NOMO-1 (cell line): ENCODE data around the gene RNF212.
"Not testable (repeated sequence)": the region's sequence is repeated elsewhere in the genome, so short reads cannot be mapped to it uniquely, and the experiment has no call there.

Experiments used
- DNase-seq, 2 experiments: peaks; one replicate each; lab custom pipeline; 2025; ENCODE audit not compliant: unreplicated experiment in 2 of 2; lab: John Stamatoyannopoulos, UW

RNF212 gene

DNA sequence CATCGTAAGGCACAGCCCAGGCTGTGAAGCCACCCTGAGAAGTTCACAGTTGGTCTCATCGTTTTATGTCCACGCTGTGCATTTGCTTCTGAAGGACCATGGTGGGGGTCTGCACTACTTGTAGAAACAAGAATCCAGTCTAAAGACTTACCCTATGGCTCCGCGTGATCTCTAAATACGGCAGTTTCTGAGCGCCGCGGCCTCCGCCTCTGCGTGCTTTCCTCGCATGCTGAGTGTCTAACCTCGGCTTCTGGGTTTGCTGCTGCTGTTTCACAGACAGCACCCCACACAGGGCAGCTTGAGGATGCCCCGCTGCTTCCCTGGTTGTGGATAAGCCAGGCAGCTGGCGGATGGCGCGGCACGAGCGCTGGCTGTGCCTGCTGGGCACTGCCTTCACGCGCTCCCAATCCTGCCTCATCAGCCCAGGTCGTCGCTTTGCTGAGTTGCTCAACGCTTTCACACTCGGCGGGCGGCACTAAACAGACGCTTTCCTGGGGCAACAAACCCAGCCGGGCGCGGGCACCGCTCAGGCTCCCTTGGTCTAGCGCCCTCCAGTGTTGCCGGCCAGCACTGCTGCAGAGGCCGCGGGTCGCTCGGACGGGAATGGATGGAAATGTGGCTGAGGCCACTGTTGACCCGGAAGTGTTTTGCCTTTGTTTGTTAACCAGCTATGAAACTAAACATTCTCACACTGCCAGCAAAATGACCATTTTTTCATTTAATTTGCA is 62.7 kb downstream of the RNF212 start:
- no peak for DNase-seq

DNA sequence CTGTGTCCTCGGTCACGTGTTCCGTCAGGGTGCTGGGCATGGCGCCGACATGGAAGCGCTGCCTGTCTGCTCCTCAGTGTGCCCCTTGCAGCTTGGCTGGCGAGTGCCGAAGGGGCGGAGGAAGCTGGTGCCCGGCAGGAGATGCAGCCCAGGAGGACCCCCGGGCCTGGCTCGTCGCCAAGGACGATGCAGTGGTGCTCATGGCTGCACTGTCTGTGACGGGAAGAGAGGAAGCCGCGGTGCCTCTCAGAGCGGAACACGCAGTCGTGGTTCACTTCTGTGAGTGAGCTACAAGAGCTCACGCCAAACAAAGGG is 63.8 kb downstream of the RNF212 start:
- no peak for DNase-seq

DNA sequence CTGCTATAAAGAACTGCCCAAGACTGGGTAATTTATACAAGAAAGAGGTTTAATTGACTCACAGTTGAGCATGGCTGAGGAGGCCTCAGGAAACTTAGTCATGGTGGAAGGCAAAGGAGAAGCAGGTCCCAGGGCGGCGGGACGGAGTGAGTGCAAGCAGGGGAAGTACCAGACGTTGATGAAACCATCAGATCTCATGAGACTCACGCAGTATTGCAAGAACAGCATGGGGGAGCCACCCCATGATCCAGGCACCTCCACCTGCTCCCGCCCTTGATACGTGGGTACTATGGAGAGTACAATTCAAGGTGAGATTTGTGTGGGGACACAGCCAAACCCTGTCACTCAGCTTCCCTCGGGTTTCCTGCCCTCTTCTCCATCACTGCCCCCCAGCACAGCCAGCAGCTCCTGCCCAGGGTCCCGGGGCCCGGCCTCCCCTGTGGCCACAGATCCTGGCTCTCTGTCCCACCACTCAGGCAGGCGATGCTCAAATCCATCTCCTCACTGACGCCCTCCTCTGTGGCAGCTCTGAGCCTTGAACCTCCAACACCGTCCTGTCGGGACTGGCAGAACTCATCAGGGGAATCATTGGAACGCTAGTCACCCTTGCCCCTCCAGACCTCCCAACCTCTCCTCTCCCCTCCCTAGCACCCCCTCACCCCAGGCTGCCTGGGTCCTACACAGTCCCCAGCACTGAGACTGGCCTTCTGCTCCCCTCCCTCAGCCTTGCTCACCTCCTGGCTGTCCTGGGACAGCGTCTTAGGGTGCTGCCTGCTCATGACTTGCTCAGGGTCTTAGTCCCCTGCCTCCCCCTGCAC is 64.4 kb downstream of the RNF212 start:
- peak; percentile 54 to 67 for DNase-seq

DNA sequence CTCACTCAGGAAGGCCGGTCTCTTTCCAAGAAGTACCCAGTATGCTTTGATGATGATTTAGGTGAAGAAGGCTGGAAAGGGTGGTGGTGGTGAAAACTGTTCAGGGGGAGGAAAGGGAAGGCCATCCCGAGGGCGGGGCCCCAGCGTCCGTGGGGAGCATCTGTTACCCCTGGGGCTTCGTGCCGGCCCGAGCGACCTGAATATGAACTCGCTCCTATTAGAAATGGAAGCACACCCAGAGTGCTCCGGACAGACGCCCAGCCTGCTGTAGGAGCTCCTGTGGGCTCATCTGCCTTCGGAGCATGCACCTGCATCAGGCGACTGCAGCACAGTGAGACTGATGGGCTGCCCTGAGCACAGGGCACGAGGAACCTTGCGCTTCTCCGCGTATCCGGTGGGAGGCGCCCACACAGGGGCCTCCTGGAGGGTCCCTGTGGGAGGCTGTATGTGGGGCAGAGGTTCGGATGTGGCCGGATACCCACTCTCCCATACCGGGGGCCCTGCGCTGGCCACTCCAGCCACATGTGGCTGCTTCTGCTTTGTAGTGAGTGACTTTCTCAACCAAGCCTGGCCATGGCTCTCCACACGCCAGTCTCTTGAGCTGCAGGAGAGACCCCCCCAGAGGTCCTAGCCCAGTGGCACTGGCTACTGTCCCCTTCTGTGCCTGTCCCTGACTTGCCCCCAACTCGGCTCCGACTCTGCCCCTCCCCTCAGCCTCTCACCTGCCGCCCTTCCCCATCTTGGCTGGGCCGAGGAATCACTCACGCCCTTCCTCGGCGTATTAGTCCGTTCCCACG is 65.2 kb downstream of the RNF212 start:
- DNase-seq, result no peak

DNA sequence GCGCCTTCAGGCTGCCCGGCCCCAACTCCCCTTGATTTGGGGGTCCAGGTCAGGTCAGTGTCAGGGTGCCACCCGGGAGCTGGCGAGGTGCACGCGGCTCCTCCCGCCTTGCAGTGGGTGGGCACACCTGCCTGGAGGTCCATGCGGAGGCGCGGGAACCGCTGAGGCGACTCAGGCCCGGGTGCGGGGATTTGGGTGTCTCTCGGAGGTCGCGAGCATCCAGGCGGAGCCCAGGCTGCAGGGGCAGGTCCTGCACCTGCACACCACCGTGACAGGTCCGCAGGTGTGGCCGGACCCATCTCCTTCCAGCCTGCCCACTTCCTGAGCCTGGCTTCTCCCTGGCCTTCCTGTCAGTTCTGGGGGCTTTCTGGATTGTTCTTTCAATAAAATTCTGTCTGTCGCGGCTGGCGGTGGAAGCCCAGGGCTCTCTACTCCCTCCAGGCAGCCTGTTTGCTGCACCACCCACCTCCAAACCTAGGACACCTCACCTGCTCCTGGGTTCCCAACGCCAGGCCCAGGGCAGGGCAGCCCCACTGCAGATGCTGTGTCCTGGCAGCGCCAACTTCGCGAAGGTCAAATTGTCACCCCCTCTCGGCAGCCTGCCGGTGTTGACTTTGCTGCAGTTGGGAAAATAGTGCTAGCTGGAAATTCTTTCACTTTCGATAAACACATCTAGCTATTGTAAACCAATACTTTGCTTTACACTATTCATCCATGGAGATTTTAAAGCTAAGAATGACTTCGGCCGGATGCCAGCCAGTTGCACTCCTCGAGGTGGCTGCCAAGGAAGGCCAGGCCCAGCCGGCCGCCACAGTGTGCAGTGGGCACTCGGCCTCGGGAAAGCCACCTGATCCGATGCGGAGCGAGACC is 66.0 kb downstream of the RNF212 start:
- no peak for DNase-seq

DNA sequence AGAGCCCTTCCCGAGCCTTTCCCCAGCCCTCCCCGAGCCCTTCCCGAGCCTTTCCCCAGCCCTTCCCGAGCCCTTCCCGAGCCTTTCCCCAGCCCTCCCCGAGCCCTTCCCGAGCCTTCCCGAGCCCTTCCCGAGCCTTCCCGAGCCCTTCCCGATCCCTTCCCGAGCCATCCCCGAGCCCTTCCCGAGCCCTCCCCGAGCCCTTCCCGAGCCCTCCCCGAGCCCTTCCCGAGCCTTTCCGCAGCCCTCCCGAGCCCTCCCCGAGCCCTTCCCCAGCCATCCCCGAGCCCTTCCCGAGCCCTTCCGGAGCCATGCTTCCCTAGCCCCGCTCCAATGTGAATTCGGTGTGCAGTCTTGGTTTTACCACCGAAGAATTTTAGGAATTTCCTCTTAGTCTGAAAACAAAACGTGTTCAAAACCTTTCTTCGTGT is 66.8 kb downstream of the RNF212 start:
- DNase-seq, result not testable (repeated sequence)

DNA sequence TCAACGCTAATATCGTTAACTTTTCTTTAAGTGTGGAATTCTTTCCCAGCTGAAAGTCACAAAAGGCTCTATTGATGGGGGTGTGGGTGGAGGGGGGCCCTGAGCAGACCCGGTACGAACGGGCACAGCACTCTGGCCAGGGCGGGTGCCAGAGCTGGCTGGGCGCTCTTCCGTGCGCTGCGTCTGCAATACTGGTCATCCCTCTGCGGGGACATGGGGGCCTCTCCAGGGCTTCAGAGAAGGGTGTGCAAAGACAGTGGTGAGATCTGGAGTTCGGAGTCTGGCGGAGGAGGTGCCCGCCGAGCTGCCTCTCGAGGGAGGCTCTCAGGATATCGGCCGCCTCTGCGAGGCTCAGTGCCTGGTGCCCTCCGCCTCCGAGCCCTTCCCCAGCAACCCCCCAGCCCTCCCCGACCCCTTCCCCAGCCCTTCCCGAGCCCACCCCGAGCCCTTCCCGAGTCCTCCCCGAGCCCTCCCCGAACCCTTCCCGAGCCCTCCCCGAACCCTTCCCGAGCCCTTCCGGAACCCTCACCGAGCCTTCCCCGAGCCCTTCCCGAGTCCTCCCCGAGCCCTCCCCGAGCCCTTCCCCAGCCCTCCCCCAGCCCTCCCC is 67.7 kb downstream of the RNF212 start:
- no peak for DNase-seq

DNA sequence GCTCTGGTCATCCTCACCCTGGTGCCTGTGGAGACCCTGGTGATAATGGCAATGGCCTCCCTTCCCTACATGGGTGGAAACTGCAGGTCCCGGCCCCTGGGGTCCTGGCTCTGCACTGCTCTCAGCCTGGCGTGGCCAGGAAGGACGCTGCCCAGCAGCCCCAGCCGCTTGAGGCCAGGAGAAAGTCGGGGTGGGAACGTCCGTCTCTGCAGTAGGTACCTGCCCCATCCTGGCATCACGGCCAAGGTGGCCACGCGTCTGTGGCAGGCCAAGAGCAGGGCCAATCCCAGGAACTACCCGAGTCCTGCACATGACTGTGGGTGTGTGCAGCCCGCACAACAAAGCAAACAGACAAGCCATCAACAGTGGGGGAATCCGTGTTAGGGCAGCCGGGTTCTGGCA is 68.2 kb downstream of the RNF212 start:
- DNase-seq, result no peak

DNA sequence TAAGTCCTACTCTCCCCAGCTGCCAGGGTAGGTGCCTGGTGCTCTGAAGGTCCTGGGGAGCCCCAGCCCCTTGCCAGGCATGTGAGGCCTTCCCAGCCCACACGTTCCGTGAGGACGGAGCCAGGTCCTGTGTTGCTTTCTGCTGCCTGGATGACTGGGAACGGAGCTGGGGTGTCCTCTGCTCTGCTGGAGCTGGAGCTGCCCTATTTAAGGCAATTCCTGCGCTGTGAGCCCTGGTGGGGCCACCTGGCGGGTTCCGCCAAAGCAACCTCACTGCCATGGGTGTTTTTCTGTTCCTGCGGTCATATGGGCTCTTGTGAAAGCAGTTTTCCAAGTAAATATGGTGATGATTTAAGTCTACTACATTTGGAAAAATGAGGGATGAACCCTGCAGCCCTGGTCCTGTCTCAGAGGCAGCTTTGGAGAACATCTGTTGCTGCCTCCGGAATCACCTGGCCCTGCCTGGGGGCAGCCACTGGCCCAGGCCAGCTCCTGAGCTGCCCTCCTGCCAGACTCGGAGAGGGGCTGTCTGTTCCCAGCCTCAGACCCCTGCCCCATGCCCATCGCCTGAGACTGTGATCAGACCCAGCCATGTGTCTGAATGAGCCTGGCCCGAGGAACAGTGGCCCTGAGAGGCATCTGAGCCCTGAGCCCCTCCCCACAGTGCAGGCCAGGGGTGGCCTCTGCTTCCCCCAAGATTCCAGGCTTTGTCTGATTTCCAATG is 68.7 kb downstream of the RNF212 start:
- no peak for DNase-seq

DNA sequence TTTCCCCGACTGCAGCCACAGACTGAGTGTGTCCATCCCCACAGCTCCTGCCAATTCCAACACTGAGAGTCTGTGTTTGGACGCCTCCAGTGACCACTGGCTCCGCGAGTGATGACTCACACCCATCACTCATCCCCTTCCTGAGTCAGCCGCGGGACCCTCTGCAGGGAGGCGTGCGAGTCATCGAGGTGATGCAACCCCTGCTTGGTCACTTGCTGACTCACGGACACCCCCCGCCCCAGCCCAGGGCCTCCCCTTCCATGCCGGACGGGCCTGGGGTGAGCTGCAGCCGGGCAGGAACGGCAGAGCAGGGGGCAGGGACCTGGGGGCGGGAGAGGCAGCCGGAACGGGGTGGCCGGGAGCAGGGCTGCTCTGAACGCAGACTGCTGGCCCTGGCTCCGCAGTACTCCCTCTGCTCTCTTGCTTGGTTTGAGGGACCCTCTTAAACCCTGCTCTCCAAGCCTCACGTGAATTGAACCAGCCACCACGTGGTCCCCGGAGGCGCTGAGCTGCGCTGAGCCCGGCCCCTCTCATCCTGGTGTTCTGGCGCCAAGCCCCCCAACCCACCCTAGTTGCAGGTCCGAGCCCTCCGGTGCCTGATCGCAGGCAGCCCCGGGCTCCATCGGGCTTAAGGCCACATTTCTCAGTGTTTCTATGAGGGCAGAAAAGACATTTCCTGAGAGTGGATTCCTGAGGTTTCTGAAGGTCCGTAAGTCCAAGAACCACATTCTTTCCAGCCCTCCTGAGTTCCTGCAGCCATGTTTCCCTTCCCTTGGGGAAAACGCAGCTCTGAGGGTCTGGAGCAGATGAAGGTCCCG is 69.5 kb downstream of the RNF212 start:
- peak; percentile 67 to 83 for DNase-seq

DNA sequence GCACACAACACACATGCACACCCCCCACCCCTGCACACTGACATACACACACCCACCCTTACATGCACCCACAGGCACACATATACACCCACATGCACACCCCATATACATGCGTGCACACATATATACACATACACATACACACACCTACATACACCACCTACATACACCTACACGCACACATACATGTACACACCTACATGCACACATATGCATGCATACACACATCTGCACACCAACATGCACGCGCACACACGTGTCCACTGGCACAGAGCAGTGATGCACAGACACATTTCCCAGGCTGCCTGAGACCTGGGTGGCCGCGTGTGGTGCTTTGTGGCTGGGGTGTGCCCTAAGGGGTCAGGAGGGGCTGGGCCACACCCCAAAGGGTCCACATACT is 70.2 kb downstream of the RNF212 start:
- no peak for DNase-seq

DNA sequence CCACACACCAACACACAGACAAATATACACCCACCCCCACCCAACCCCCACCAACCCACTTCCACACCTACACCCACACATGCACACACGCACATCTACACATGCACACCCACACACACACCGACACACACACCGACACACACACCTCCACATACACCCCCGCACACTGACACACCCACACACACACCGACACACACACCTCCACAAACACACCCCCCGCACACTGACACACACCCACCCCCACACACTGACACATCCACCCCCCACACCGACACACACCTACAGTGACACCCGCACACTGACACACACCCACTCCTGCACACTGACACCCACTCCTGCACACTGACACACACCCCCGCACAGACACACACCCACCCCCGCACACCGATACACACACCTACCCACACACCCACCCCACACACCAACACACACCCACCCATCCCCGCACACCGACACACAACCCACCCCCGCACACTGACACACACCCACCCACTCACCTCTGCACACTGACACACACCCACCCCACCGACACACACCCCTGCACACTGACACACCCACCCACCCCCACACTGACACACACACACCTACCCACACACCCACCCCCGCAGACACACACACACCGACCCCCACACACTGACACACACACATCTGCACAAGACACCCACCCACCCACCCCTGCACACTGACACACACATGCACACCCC is 70.9 kb downstream of the RNF212 start:
- no peak for DNase-seq

DNA sequence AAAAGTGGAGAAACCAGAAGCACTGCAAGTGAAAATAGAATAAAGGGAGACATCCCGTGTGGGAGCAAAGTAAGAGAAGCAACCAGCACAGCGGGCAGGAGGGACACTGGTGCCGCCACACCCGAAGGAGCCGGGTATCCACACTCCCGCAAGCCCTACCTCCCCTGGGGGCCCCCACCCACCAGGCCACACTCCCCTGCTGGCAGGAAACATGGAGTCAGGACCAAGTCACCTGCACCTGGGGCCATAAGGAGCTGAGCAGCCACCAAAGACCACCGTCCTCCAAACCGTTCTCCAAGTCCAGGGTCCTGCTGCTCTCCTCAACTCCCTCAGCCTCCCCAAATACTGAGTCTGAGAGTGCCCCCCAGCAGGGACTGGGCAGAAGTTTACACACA is 71.4 kb downstream of the RNF212 start:
- DNase-seq, result no peak

DNA sequence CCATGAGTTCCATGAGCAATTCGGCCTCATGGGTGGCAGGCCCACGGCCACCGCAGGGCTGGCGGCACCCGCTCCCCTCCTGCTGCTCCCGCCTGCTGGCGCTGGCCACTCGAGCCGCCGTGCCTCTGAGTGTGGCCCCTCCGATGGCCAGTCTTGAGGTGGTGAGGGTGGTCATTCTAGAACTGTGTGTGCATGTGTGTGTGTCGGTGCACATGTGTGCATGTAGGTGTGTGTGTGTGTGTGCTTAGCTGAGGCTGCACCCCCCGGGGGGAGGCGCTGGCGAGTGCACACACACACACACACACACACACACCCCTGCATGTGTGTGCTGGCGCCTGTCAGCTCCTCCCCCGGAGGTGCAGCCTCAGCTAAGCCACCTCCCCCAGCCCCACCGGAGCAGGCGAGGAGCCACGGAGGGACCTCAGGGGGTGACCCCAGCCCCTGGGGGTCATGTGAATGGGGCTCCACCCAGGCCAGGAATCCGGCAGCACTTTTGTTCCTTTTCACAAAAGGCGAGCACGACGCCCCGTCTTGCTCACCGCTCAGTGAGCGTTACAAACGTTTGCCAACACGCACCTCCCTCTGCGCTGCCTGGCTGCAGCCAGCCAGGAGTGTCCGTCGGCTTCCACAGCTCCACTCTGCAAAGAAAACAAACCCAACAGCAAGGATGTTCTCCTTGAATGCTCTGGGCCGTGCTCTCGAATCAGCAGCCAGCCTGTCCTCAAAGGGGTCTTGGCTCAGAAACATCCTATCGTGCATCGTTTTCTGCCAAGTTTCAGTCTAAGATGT is 72.0 kb downstream of the RNF212 start:
- DNase-seq, result no peak

DNA sequence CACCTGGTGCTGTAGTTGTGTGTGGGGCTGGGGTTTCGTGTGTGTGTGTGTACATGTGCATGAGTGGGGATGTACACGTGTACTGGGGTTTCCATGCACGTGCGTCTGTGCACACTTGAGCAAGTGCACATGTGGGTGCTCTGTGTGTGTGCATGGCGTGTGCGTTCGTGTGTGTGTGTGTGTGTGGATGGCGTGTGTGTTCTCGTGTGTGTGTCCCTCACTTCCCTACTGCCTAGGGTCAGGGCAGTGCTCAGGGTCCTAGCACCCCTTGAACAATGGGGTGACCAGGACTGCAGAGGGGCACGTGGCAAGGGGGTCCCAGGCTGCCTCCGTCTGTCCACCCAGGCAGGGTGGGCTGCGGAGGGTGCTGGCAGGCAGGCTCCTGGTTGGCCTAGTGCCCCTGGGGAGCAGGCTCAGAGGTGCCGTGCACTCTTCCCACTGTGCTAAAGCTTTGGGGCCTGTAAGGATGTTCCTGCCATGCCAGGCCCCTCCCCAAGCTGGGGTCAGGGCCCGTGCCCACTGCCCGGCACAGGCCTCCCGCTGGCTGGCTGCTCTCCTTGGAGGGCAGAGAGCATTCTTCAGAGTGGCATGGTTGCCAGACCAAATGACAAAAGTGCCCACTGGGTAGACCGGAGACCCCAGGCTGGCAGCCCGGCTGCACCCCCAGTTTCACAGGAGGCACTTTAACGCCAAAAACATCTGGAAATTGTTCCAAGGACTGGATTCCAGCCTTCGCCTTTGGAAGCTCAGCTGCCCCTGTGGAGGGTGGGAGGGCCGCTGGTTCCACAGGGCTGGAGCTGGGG is 72.8 kb downstream of the RNF212 start:
- no peak for DNase-seq

DNA sequence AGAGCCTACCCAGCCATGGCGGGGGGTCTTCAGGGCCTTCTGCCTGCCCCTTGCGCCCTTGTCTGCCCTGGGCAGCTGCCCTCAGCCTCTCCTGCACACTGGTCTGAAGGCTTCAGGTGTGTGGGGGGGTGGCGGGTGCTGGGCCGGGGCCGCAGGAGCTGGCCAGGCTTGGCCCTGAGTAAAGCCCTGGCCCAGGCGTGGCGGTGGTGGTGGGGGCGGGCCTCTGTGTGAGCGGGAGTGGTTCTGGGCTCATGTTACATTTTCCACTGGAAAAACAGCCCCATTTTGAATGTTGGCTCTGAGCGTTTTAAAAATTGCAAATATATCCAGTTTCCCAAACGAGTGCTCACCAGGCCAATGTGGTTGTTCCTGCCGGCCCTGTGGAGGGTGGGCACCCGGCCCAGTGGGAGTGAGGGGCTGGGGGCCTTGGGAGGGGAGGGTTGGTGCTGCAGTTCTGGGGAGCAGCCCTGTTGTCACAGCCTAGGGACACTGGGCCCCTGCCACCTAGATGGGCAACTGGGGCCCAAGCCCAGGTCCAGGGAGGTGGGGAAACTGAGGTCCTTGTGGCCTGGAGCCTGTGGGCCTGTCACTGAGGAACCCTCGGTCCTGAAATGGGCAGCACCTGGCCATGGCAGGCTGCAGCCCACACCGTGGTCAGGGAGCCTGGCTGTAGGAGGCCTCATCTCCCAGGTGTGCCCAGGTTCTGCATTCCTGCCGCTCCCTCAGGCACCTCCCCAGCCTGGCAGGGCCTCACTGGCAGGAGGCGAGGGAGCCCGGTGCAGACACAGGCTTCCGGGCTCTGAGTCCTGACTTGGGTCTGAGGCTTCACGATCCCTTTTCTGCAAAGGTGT is 73.6 kb downstream of the RNF212 start:
- no peak for DNase-seq
